ENCODE measurements around the gene CHST13. TPM values are rescaled to one million over a fixed set of nuclear protein-coding genes. Genes with fewer than 3 reads are reported as not detected.

CHST13 gene, protein sequence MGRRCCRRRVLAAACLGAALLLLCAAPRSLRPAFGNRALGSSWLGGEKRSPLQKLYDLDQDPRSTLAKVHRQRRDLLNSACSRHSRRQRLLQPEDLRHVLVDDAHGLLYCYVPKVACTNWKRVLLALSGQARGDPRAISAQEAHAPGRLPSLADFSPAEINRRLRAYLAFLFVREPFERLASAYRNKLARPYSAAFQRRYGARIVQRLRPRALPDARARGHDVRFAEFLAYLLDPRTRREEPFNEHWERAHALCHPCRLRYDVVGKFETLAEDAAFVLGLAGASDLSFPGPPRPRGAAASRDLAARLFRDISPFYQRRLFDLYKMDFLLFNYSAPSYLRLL
- not detected for total RNA-seq

DNA sequence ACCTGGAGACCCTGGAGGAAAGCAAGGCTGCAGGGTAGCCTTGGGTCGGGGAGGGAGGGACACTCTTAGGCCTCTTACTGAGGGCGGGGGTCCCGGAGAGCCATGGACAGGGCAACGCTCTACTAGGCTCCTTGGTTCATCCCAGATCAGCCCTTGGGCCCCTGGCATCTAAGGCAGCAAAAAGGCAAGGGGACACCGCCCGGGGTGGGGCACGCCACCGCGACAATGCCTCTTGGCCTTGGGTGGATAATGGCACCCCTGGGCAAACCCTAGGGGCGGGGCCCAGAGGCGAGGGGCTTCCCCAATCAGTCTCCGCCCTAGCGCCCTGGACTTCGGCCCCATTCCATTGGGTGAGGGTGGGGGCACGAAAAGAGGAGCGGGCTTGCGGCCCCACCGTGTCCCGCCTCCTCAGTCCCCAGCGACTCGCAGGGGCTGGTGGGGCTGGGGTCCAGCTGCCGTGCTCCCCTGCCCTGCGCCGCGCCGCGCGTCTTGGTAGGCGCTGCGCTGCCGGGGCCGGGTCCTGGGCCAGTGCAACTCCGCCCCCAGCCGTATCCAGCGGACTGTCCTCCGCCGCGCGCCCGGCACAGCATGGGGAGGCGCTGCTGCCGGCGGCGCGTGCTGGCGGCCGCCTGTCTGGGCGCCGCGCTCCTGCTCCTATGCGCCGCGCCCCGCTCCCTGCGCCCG is at the start of gene CHST13:
TSS of gene CHST13 (plus strand) at position 411 of the 684 bp plus-strand sequence. CDS start at position 589, 178 bp downstream.

DNA sequence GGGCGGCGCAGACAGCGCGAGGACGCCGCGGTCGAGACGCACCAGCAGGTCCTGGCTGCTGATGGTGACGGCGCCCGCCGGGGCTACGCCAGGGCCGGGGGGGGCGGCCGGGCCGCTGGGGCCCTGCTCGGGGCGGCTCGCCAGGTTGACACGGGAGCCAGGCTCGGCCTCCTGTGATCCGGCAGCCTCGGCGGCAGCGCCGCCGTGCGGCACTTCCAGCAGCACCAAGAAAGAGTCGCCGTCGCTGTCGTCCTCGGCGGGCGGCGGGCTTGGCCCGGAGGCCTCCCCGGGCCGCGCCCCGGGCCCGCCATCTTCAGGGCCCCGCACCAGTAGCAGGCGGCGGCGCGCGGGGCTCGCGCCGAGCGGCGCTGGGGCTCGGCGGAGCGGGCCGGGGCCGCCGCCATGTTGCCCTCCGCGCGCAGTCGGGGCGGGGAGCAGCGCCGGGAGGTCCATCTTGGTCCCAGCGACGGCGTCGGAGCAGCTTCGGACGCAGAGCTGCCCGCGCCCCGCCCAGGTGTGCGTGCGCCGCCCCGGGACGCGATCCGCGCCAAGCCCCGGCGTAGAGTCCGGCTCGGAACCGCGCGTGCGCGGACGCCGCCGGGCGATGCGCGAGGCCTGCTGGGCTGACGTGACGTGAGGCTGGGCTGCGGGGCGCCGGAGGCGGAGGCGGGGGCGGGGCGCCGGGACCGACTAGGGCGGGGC is 48.4 kb upstream of the CHST13 start, which contains the start of gene ZXDC:
TSS of gene ZXDC (minus strand) at position 479 of the 702 bp plus-strand sequence. CDS start at position 453, 26 bp downstream.

DNA sequence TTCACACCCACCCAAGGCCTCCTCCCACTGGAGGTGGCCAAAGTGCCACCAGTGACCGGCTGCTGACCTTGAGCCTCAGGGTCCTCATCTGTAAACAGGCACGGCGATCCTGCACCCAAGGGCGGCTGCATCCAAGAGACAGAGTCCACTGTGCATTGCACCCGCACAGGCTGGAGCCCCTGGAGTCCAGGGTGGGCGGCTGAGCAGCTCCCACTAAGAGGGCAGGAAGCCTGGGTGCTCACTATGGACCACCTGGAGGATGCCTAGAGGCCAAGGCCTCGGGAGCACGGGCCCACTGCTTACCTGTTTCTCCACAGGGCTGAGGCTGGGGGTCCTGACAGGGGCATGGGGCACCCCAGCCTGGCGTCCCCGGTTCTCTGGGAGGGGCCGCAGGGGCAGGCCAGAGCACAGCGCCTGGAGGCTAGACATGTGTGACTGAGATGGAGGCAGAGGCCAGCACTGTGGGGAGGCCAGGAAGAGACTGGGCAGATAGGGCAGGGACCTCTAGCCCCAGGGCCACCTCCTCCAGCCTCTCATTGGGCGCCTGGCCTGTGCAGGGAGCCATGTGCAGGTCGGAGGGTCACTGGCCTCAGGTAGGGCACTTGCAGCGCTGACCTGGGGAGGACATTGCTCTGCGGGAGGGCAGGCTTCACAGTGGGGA is 6.5 kb upstream of the CHST13 start, which contains the start of gene UROC1:
TSS of gene UROC1 (minus strand) at position 483 of the 661 bp plus-strand sequence. CDS start at position 429, 54 bp downstream.

DNA sequence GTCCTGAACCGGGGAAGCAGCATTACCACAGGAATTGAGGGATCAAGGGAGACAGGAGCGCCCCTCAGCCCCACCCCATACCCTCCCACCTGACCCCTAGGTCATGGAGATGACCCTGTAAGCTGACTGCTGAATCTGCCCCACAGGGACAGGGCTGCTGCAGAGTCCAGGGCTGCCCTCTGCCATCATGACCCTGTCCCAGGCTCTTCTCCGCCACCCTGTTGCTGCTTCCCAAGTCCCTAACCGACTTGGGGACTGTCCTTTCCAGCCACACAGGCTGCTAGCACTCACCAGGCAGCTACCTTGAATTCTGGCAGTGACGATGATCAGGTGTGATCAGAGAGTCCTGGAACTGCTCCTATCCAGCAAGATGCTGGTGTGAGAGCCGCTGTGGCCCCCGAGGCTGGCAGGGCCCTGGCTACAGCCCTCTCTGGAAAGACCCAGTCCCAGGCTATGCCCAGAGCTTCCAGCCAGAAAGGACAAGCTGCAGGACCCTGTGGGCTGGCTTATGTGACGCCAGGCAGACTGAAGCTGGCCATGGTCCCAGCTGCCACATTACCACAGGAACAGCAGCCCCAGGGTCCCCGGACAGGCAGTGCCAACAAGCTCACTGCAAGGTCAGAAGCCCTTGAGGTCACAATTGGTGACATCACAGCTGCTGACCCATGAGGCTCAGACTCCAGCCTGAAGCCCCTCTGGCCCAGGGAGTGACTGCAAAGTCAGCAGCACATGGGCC is 34.5 kb downstream of the CHST13 start, which contains the start of gene C3orf22:
TSS of gene C3orf22 (minus strand) at position 597 of the 736 bp plus-strand sequence. CDS start 5,542 bp downstream, outside the sequence.

Small RNA genes lying within 50 kb of the gene (small RNA-seq; reads per million reads assigned to genes)
- gene RNA5SP138 (ENCODE audit: low replicate concordance) = not detected

Other genes starting within 250 kb of the CHST13 start
- 3.1 TPM for gene KLF15, start 166.7 kb upstream of the CHST13 start, total RNA-seq
- 5.9 TPM for gene CFAP100, start 129.2 kb upstream of the CHST13 start, total RNA-seq
- 74.8 TPM for gene ZXDC, start 48.3 kb upstream of the CHST13 start, total RNA-seq
- not detected for gene UROC1, start 6.4 kb upstream of the CHST13 start, total RNA-seq
- gene C3orf22, start 34.8 kb downstream of the CHST13 start, total RNA-seq = not detected
- 16.6 TPM for gene TXNRD3, start 131.0 kb downstream of the CHST13 start, total RNA-seq
- gene CHCHD6, start 180.1 kb downstream of the CHST13 start, total RNA-seq = 49.5 TPM

Measured in parietal lobe (tissue), 2 donors.